Mesendoderm (in vitro differentiated cells): ENCODE results near the gene HSPA12B.

Source experiments
- DNase-seq: peaks from one replicate; pipeline ENCODE4 v3.0.0; 2013
- H2AK5ac ChIP-seq: 2 replicates; pipeline ENCODE4 v1.6.1; 2013; ENCODE audit warnings: low read length, inconsistent platforms
- H2BK120ac ChIP-seq: 2 replicates; pipeline ENCODE4 v1.6.1; 2013; ENCODE audit warnings: low read depth, mild to moderate bottlenecking, low read length, moderate library complexity, mixed read lengths
- H2BK15ac ChIP-seq: replicated peaks from 2 replicates; pipeline ENCODE4 v1.6.1; 2013; ENCODE audit warnings: low read depth, mild to moderate bottlenecking, moderate library complexity
- H2BK5ac ChIP-seq: 2 replicates; pipeline ENCODE4 v1.6.1; 2013; ENCODE audit warnings: low read length, inconsistent platforms
- H3K18ac ChIP-seq: 2 replicates; pipeline ENCODE4 v1.6.1; 2013; ENCODE audit warnings: mild to moderate bottlenecking, low read length, mixed read lengths
- H3K23ac ChIP-seq: one replicate; pipeline ENCODE4 v1.6.1; 2013; ENCODE audit warnings: low read length
- H3K27ac ChIP-seq: 2 replicates; pipeline ENCODE4 v1.5.1; 2013; ENCODE audit warnings: low read depth, mild to moderate bottlenecking, inconsistent platforms, low read length, moderate library complexity
- H3K27me3 ChIP-seq: 2 replicates; pipeline ENCODE4 v1.6.1; 2013; ENCODE audit warnings: low read length, control low read depth, mild to moderate bottlenecking, inconsistent platforms; ENCODE audit not compliant: insufficient read depth, poor library complexity
- H3K36me3 ChIP-seq: 2 replicates; pipeline ENCODE4 v1.6.1; 2013; ENCODE audit warnings: low read length, inconsistent platforms; ENCODE audit not compliant: control insufficient read depth, insufficient read depth
- H3K4ac ChIP-seq: one replicate; pipeline ENCODE4 v1.6.1; 2013; ENCODE audit warnings: low read depth, mild to moderate bottlenecking, low read length, moderate library complexity
- H3K4me1 ChIP-seq: 2 replicates; pipeline ENCODE4 v1.6.1; 2013; ENCODE audit warnings: low read depth, low read length, inconsistent platforms; ENCODE audit not compliant: control insufficient read depth
- H3K4me2 ChIP-seq: 2 replicates; pipeline ENCODE4 v1.6.1; 2013; ENCODE audit warnings: low read length
- H3K4me3 ChIP-seq: 2 replicates; pipeline ENCODE4 v1.5.1; 2013; ENCODE audit warnings: mild to moderate bottlenecking, low read length
- H3K56ac ChIP-seq: one replicate; pipeline ENCODE4 v1.6.1; 2013; ENCODE audit warnings: low read length
- H3K79me1 ChIP-seq: 2 replicates; pipeline ENCODE4 v1.6.1; 2013; ENCODE audit warnings: low read length, inconsistent platforms
- H3K79me2 ChIP-seq: 2 replicates; pipeline ENCODE4 v1.6.1; 2013; ENCODE audit warnings: mild to moderate bottlenecking, low read length; ENCODE audit not compliant: control insufficient read depth, insufficient read depth
- H3K9ac ChIP-seq: 2 replicates; pipeline ENCODE4 v1.6.1; 2013; ENCODE audit warnings: low read length, inconsistent platforms
- H4K5ac ChIP-seq: one replicate; pipeline ENCODE4 v1.6.1; 2013; ENCODE audit warnings: low read length
- H4K8ac ChIP-seq: one replicate; pipeline ENCODE4 v1.6.1; 2013; ENCODE audit warnings: low read depth, mild to moderate bottlenecking, control low read depth, low read length, moderate library complexity
- WGBS: extraction: QIAGEN DNeasy Blood & Tissue Kit; methylation state at CpG from one replicate; pipeline ENCODE4 v1.1.7; 2013; ENCODE audit warnings: low lambda C conversion rate, missing lambda C conversion rate; ENCODE audit not compliant: insufficient coverage; ENCODE audit errors: extremely low coverage; 5-methylcytosine and 5-hydroxymethylcytosine counted together

HSPA12B gene

GRCh38 chr20:3689978-3690377 is 42.5 kb upstream of the HSPA12B start:
- H3K27ac ChIP-seq, result no peak overlapping the region
- no peak overlapping the region for H3K23ac ChIP-seq
- no peak overlapping the region for H2BK120ac ChIP-seq
- H3K27me3 ChIP-seq, result no peaks in the 10 kb centered on the region
- no CpG with 5 or more reads among the region's 11 CpGs for WGBS
- no peaks in the 10 kb centered on the region for H3K79me1 ChIP-seq
- H2AK5ac ChIP-seq, result no peak overlapping the region
- H3K4me2 ChIP-seq, result no peak overlapping the region
- no peak overlapping the region for H4K8ac ChIP-seq
- no peak overlapping the region for H4K5ac ChIP-seq
- no peak overlapping the region for H2BK15ac ChIP-seq
- H3K18ac ChIP-seq, result no peak overlapping the region
- H3K79me2 ChIP-seq, result no peaks in the 10 kb centered on the region
- no peak overlapping the region for H3K4ac ChIP-seq
- H2BK5ac ChIP-seq, result no peak overlapping the region
- H3K56ac ChIP-seq, result no peak overlapping the region
- DNase-seq, result no peak
- H3K4me3 ChIP-seq, result no peak overlapping the region
- no peaks in the 10 kb centered on the region for H3K36me3 ChIP-seq
- no peaks in the 10 kb centered on the region for H3K4me1 ChIP-seq
- H3K9ac ChIP-seq, result no peak overlapping the region

GRCh38 chr20:3690413-3690812 is 42.1 kb upstream of the HSPA12B start:
- Histone ChIP-seq H4K5ac (no peak overlapping the region), H2BK5ac (no peak overlapping the region), H3K56ac (no peak overlapping the region), H2BK120ac (no peak overlapping the region), H2AK5ac (no peak overlapping the region), H3K79me2 (no peaks in the 10 kb centered on the region), H3K18ac (no peak overlapping the region), H2BK15ac (no peak overlapping the region), H3K27me3 (no peaks in the 10 kb centered on the region), H3K36me3 (no peaks in the 10 kb centered on the region), H3K4me3 (no peak overlapping the region), H3K23ac (no peak overlapping the region), H3K27ac (no peak overlapping the region), H3K4me2 (no peak overlapping the region), H3K4ac (no peak overlapping the region), H3K4me1 (no peaks in the 10 kb centered on the region), H3K79me1 (no peaks in the 10 kb centered on the region), H4K8ac (no peak overlapping the region), H3K9ac (no peak overlapping the region)
- no peak for DNase-seq
- WGBS, result no CpG with 5 or more reads among the region's 3 CpGs

GRCh38 chr20:3691306-3691705 is 41.2 kb upstream of the HSPA12B start:
- no peak overlapping the region for H3K18ac ChIP-seq
- no peaks in the 10 kb centered on the region for H3K4me1 ChIP-seq
- no peaks in the 10 kb centered on the region for H3K36me3 ChIP-seq
- no peaks in the 10 kb centered on the region for H3K79me2 ChIP-seq
- H2AK5ac ChIP-seq, result no peak overlapping the region
- no peak overlapping the region for H4K8ac ChIP-seq
- no peak overlapping the region for H3K9ac ChIP-seq
- no CpG with 5 or more reads among the region's 16 CpGs for WGBS
- H3K56ac ChIP-seq, result no peak overlapping the region
- H3K79me1 ChIP-seq, result no peaks in the 10 kb centered on the region
- no peak overlapping the region for H2BK5ac ChIP-seq
- H3K4me2 ChIP-seq, result no peak overlapping the region
- no peak overlapping the region for H3K27ac ChIP-seq
- no peaks in the 10 kb centered on the region for H3K27me3 ChIP-seq
- no peak overlapping the region for H3K4me3 ChIP-seq
- no peak for DNase-seq
- H3K23ac ChIP-seq, result no peak overlapping the region
- no peak overlapping the region for H4K5ac ChIP-seq
- no peak overlapping the region for H2BK15ac ChIP-seq
- H2BK120ac ChIP-seq, result no peak overlapping the region
- no peak overlapping the region for H3K4ac ChIP-seq

- H3K4me1 ChIP-seq, result no peaks in the 10 kb centered on the region
- H3K36me3 ChIP-seq, result no peaks in the 10 kb centered on the region
- H3K27me3 ChIP-seq, result no peaks in the 10 kb centered on the region
- no peak overlapping the region for H2BK15ac ChIP-seq
- no peak overlapping the region for H3K4me2 ChIP-seq
- no peak overlapping the region for H3K9ac ChIP-seq
- H3K23ac ChIP-seq, result no peak overlapping the region
- no peak overlapping the region for H2BK5ac ChIP-seq
- no peak overlapping the region for H4K8ac ChIP-seq
- no peaks in the 10 kb centered on the region for H3K79me2 ChIP-seq
- no peak overlapping the region for H4K5ac ChIP-seq
- no peaks in the 10 kb centered on the region for H3K79me1 ChIP-seq
- no peak overlapping the region for H3K56ac ChIP-seq
- H3K27ac ChIP-seq, result no peak overlapping the region
- no peak overlapping the region for H2AK5ac ChIP-seq
- H3K4ac ChIP-seq, result no peak overlapping the region
- no peak overlapping the region for H3K4me3 ChIP-seq
- no CpG with 5 or more reads among the region's 9 CpGs for WGBS
- H2BK120ac ChIP-seq, result no peak overlapping the region
- no peak for DNase-seq
- no peak overlapping the region for H3K18ac ChIP-seq
Observed at GRCh38 chr20:3691897-3692296, 40.6 kb upstream of the HSPA12B start.

- no peak overlapping the region for H3K18ac ChIP-seq
- no peak overlapping the region for H2BK15ac ChIP-seq
- no peak for DNase-seq
- no peak overlapping the region for H3K56ac ChIP-seq
- no peaks in the 10 kb centered on the region for H3K79me2 ChIP-seq
- no peak overlapping the region for H2BK5ac ChIP-seq
- H3K4ac ChIP-seq, result no peak overlapping the region
- H3K27ac ChIP-seq, result no peak overlapping the region
- no peak overlapping the region for H3K4me2 ChIP-seq
- H2BK120ac ChIP-seq, result no peak overlapping the region
- H3K4me3 ChIP-seq, result no peak overlapping the region
- no peaks in the 10 kb centered on the region for H3K4me1 ChIP-seq
- no peaks in the 10 kb centered on the region for H3K36me3 ChIP-seq
- WGBS, result no CpG with 5 or more reads among the region's 23 CpGs
- H2AK5ac ChIP-seq, result no peak overlapping the region
- H3K79me1 ChIP-seq, result no peaks in the 10 kb centered on the region
- no peak overlapping the region for H4K5ac ChIP-seq
- H3K27me3 ChIP-seq, result no peaks in the 10 kb centered on the region
- H3K23ac ChIP-seq, result no peak overlapping the region
- no peak overlapping the region for H3K9ac ChIP-seq
- no peak overlapping the region for H4K8ac ChIP-seq
Observed at GRCh38 chr20:3692706-3693294, 39.7 kb upstream of the HSPA12B start.

GRCh38 chr20:3693376-3693775 is 39.1 kb upstream of the HSPA12B start:
- no peak for DNase-seq
- no CpG with 5 or more reads among the region's 13 CpGs for WGBS
- H3K4me3 ChIP-seq, result no peak overlapping the region
- H2BK5ac ChIP-seq, result no peak overlapping the region
- H3K79me2 ChIP-seq, result no peaks in the 10 kb centered on the region
- H3K23ac ChIP-seq, result no peak overlapping the region
- no peaks in the 10 kb centered on the region for H3K27me3 ChIP-seq
- no peak overlapping the region for H3K9ac ChIP-seq
- no peak overlapping the region for H4K5ac ChIP-seq
- H2AK5ac ChIP-seq, result no peak overlapping the region
- no peak overlapping the region for H2BK15ac ChIP-seq
- H3K4me1 ChIP-seq, result no peaks in the 10 kb centered on the region
- no peak overlapping the region for H3K18ac ChIP-seq
- no peak overlapping the region for H4K8ac ChIP-seq
- H2BK120ac ChIP-seq, result no peak overlapping the region
- H3K36me3 ChIP-seq, result no peaks in the 10 kb centered on the region
- no peak overlapping the region for H3K56ac ChIP-seq
- H3K4me2 ChIP-seq, result no peak overlapping the region
- H3K79me1 ChIP-seq, result no peaks in the 10 kb centered on the region
- no peak overlapping the region for H3K27ac ChIP-seq
- H3K4ac ChIP-seq, result no peak overlapping the region
